H54 (cell line): ENCODE measurements around the gene KLHDC8A.
A peak's percentile ranks its signal among the peaks of the same experiment; 100 is the strongest.

Experiments
- DNase-seq: peaks from one replicate; pipeline ENCODE4 v3.0.0; 2011; ENCODE audit warnings: low spot score, mixed read lengths; ENCODE audit not compliant: insufficient read length
- FAIRE-seq: peaks from 3 replicates; lab custom pipeline; 2011; peaks lifted over from hg19 to GRCh38; lab: Jason Lieb, UNC
- POLR2A ChIP-seq: IDR thresholded peaks from 2 replicates; pipeline ENCODE4 v1.6.1; 2011; ENCODE audit warnings: low read depth, mild to moderate bottlenecking, low read length

Gene KLHDC8A

GRCh38 chr1:205326812-205327466, 29.8 kb downstream of the KLHDC8A start:
- no peak for FAIRE-seq
- TF ChIP-seq POLR2A = no peak
- DNase-seq = no peak

- DNase-seq (peak; percentile 86), FAIRE-seq (peak; percentile 11)
- 0 out of 2 replicates have a peak, but pooled peaks have one; percentile 7 for TF ChIP-seq POLR2A
Measured at GRCh38 chr1:205325334-205325884, 31.3 kb downstream of the KLHDC8A start.

GRCh38 chr1:205324781-205325180, 31.9 kb downstream of the KLHDC8A start:
- peak; percentile 47 for DNase-seq
- no peak for TF ChIP-seq POLR2A
- FAIRE-seq = no peak

GRCh38 chr1:205323794-205324193, 32.9 kb downstream of the KLHDC8A start:
- no peak for DNase-seq
- FAIRE-seq = no peak
- TF ChIP-seq POLR2A = no peak

- FAIRE-seq (no peak), DNase-seq (no peak)
- no peak for TF ChIP-seq POLR2A
Measured at GRCh38 chr1:205321959-205322283, 34.8 kb downstream of the KLHDC8A start.

GRCh38 chr1:205321162-205321958, 35.4 kb downstream of the KLHDC8A start, which contains the start of gene NUAK2:
Gene NUAK2, minus strand, starts transcription at chr1:205321745. Its CDS starts 117 bp downstream, at chr1:205321628.
- no peak for FAIRE-seq
- DNase-seq = peak; percentile 88
- TF ChIP-seq POLR2A = peak; percentile 95

- no peak for FAIRE-seq
- no peak for TF ChIP-seq POLR2A
- DNase-seq = no peak
Measured at GRCh38 chr1:205319081-205320018, 37.4 kb downstream of the KLHDC8A start.

- DNase-seq (no peak), FAIRE-seq (no peak)
- TF ChIP-seq POLR2A = no peak
Measured at GRCh38 chr1:205318231-205318991, 38.3 kb downstream of the KLHDC8A start.

- DNase-seq (peak; percentile 54), FAIRE-seq (no peak)
- no peak for TF ChIP-seq POLR2A
Measured at GRCh38 chr1:205317311-205317917, 39.3 kb downstream of the KLHDC8A start.

- TF ChIP-seq POLR2A = no peak
- FAIRE-seq (no peak), DNase-seq (no peak)
Measured at GRCh38 chr1:205316161-205316566, 40.6 kb downstream of the KLHDC8A start.

- TF ChIP-seq POLR2A = no peak
- DNase-seq (no peak), FAIRE-seq (no peak)
Measured at GRCh38 chr1:205315008-205315618, 41.6 kb downstream of the KLHDC8A start.
